ENCODE measurements around the gene EEF1AKMT2. TPM values are rescaled to one million over a fixed set of nuclear protein-coding genes. Genes with fewer than 3 reads are reported as not detected.

EEF1AKMT2 gene
- total RNA-seq, 1 donor from 2014 or later, result 19.1 TPM

DNA sequence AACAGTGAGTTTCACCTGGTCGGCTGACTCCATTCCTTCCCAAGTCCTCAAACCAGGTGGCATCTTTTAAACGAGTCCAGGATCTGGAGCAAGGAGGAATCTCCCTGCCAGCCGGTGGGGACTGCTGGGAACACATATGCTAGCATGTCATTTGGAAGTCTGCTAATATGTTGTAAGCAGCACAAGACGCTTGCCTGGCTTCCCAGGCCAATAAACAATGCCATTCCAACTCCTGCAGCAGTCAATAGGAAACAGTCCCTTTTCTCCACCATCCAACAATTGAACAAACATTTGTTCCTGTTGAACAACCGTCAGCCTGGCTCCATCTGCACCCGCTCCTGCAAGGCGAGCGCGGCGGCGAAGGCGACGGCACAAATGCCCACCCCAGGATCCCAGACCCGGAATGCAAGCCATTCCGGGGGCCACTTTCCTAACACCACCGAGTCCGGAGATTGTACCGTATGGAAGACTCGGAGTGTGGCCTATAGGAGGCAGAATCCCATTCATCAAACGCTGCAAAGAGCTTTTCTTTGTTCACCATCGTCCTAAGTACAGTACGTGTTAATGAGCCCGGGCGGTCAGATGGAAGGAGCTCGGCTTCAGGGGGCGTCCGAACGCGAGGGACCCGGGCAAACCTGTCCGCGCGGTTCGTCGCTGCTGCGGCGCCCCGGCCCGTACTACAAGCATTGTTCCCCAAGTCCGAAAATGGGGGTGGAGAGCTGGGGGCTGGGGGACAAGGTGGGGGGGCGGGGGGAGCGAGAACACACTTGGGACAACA is 49.1 kb downstream of the EEF1AKMT2 start:
- Histone ChIP-seq H3K36me3 (ENCODE audit: insufficient read depth, low read length) (no peaks in the 10 kb centered on the region), H3K79me2 (ENCODE audit: insufficient read depth, low read length) (peaks cover 28% of the 10 kb centered on the region), H3K27me3 (ENCODE audit: insufficient read depth, low read length) (no peaks in the 10 kb centered on the region), H3K4me3 (ENCODE audit: insufficient read depth, low read depth, low read length) (peak overlapping the region; percentile 66), H3K27ac (ENCODE audit: low read depth, low read length) (no peak overlapping the region), H4K20me1 (ENCODE audit: insufficient read depth, low read length) (peaks cover 50% of the 10 kb centered on the region), H3K9ac (ENCODE audit: low read length) (peak overlapping the region; percentile 72), H2AFZ (ENCODE audit: low read depth, low read length) (no peak overlapping the region), H3K4me1 (ENCODE audit: insufficient read depth, low read length) (peaks cover 32% of the 10 kb centered on the region), H3K4me2 (ENCODE audit: low read length) (peak overlapping the region; percentile 88), H3K9me3 (ENCODE audit: insufficient read depth, low read depth, low read length) (no peaks in the 10 kb centered on the region)
- DNase-seq (ENCODE audit: low read depth) (no peak), FAIRE-seq (no peak)
- H3K9me3 Mint-ChIP-seq (ENCODE audit: unreplicated experiment), result no peaks in the 10 kb centered on the region
- TF ChIP-seq, protein P1, sequence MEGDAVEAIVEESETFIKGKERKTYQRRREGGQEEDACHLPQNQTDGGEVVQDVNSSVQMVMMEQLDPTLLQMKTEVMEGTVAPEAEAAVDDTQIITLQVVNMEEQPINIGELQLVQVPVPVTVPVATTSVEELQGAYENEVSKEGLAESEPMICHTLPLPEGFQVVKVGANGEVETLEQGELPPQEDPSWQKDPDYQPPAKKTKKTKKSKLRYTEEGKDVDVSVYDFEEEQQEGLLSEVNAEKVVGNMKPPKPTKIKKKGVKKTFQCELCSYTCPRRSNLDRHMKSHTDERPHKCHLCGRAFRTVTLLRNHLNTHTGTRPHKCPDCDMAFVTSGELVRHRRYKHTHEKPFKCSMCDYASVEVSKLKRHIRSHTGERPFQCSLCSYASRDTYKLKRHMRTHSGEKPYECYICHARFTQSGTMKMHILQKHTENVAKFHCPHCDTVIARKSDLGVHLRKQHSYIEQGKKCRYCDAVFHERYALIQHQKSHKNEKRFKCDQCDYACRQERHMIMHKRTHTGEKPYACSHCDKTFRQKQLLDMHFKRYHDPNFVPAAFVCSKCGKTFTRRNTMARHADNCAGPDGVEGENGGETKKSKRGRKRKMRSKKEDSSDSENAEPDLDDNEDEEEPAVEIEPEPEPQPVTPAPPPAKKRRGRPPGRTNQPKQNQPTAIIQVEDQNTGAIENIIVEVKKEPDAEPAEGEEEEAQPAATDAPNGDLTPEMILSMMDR (IDR thresholded peaks at IDR 0.05; ENCODE audit: insufficient read depth, low read depth, low read length), result peak; percentile 25
- no peak for TF ChIP-seq EZH2 (IDR thresholded peaks at IDR 0.05; ENCODE audit: insufficient read depth, low read length)
- no peaks in the 10 kb centered on the region for H3K27me3 Mint-ChIP-seq (ENCODE audit: low read depth, unreplicated experiment)
- H3K36me3 Mint-ChIP-seq (ENCODE audit: low read depth, unreplicated experiment), result peaks cover 2% of the 10 kb centered on the region
- peaks cover 35% of the 10 kb centered on the region for H3K4me1 Mint-ChIP-seq (ENCODE audit: low read depth, unreplicated experiment)
- H3K4me3 Mint-ChIP-seq (ENCODE audit: unreplicated experiment), result peak overlapping the region; percentile 96
- peak overlapping the region; percentile 60 for H3K27ac Mint-ChIP-seq (ENCODE audit: unreplicated experiment)

- no peak for FAIRE-seq
- Mint-ChIP-seq H3K4me1 (ENCODE audit: low read depth, unreplicated experiment) (peaks cover 37% of the 10 kb centered on the region), H3K9me3 (ENCODE audit: unreplicated experiment) (no peaks in the 10 kb centered on the region), H3K4me3 (ENCODE audit: unreplicated experiment) (peak overlapping the region; percentile 96), H3K27me3 (ENCODE audit: low read depth, unreplicated experiment) (no peaks in the 10 kb centered on the region), H3K36me3 (ENCODE audit: low read depth, unreplicated experiment) (peaks cover 2% of the 10 kb centered on the region), H3K27ac (ENCODE audit: unreplicated experiment) (no peak overlapping the region)
- no peaks in the 10 kb centered on the region for H3K9me3 ChIP-seq (ENCODE audit: insufficient read depth, low read depth, low read length)
- peak overlapping the region; percentile 66 for H3K4me3 ChIP-seq (ENCODE audit: insufficient read depth, low read depth, low read length)
- H3K27ac ChIP-seq (ENCODE audit: low read depth, low read length), result no peak overlapping the region
- no peaks in the 10 kb centered on the region for H3K27me3 ChIP-seq (ENCODE audit: insufficient read depth, low read length)
- H4K20me1 ChIP-seq (ENCODE audit: insufficient read depth, low read length), result peaks cover 57% of the 10 kb centered on the region
- H3K79me2 ChIP-seq (ENCODE audit: insufficient read depth, low read length), result peaks cover 35% of the 10 kb centered on the region
- peaks cover 32% of the 10 kb centered on the region for H3K4me1 ChIP-seq (ENCODE audit: insufficient read depth, low read length)
- no peak overlapping the region for H2AFZ ChIP-seq (ENCODE audit: low read depth, low read length)
- no peak for DNase-seq (ENCODE audit: low read depth)
- no peak overlapping the region for H3K9ac ChIP-seq (ENCODE audit: low read length)
- TF ChIP-seq, protein P1 (IDR thresholded peaks at IDR 0.05; ENCODE audit: insufficient read depth, low read depth, low read length), result no peak
- TF ChIP-seq EZH2 (IDR thresholded peaks at IDR 0.05; ENCODE audit: insufficient read depth, low read length), result no peak
- H3K36me3 ChIP-seq (ENCODE audit: insufficient read depth, low read length), result no peaks in the 10 kb centered on the region
- peak overlapping the region; percentile 88 for H3K4me2 ChIP-seq (ENCODE audit: low read length)
Observed at GRCh38 chr10:124741922-124742412, 49.7 kb downstream of the EEF1AKMT2 start.
